H1 (cell line): ENCODE measurements around the gene USP54. TPM values are rescaled to one million over a fixed set of nuclear protein-coding genes. Genes with fewer than 3 reads are reported as not detected.

ENCODE experiments used
- CBX5 ChIP-seq: fragments of 300-800, 300-1000 bp; sonication (generic); IDR thresholded peaks from 2 replicates; pipeline ENCODE4 v1.7.1; 2016; ENCODE audit warnings: antibody characterized with exemption, low read length, low read depth
- CBX8 ChIP-seq: fragments of 300-800, 300-1000 bp; sonication (generic); IDR thresholded peaks from 2 replicates; pipeline ENCODE4 v1.7.1; 2016; ENCODE audit warnings: low read depth, low read length, borderline replicate concordance
- CHD2 ChIP-seq: IDR thresholded peaks from 2 replicates; pipeline ENCODE4 v1.6.1; 2012; ENCODE audit warnings: low read length, improper control_type of control experiment
- CHD7 ChIP-seq: fragments of 300-600 bp; sonication (generic); IDR thresholded peaks from 2 replicates; pipeline ENCODE4 v1.7.1; 2012; ENCODE audit warnings: low read length, moderate library complexity, mild to moderate bottlenecking, inconsistent platforms; ENCODE audit not compliant: insufficient replicate concordance
- JUND ChIP-seq: IDR thresholded peaks from 2 replicates; pipeline ENCODE4 v1.6.1; 2011; ENCODE audit warnings: mild to moderate bottlenecking, improper control_type of control experiment, low read length
- KDM4A ChIP-seq: IDR thresholded peaks from one replicate; pipeline ENCODE4 v1.7.1; 2012; ENCODE audit warnings: low read depth, mild to moderate bottlenecking, moderate library complexity, low read length, inconsistent platforms; ENCODE audit not compliant: severe bottlenecking
- PHF8 ChIP-seq: fragments of 200-600 bp; sonication (generic); conservative IDR thresholded peaks from 2 replicates; pipeline ENCODE4 v1.7.1; 2012; ENCODE audit warnings: low read depth, mild to moderate bottlenecking, inconsistent platforms, low read length, moderate library complexity
- RXRA ChIP-seq: IDR thresholded peaks from 2 replicates; pipeline ENCODE4 v1.6.1; 2011; ENCODE audit warnings: low read depth, mild to moderate bottlenecking, low read length, moderate library complexity; ENCODE audit not compliant: insufficient read depth
- polyA plus RNA-seq, 7 experiments: library from polyadenylated mRNA; depleted of rRNA in 3 of 7; stranded (reverse) in 5 of 7; unstranded in 2 of 7; fragments of >200 nt in 5 of 7; fragments of 200-250 nt in 2 of 7; gene quantifications; 1 replicate in 5 of 7; 2 replicates in 1 of 7; 4 replicates in 1 of 7; pipeline versions ENCODE4 v1.2.1 to v1.2.3, GENCODE V29; 2011 to 2013; ENCODE audit warnings: missing spikeins in 2 of 7, mixed read lengths in 2 of 7
- total RNA-seq: library from RNA; stranded (reverse); fragmentation: NEBNext Ultra II Directional; extraction: Animal tissue kit (Norgen Biotek cat#: 25700); gene quantifications from 2 replicates; pipeline ENCODE4 v1.2.1, GENCODE V29; 2021
- TF ChIP-seq, protein P1 (sequence below), 3 experiments: IDR thresholded peaks; 1 replicate in 2 of 3; 2 replicates in 1 of 3; pipeline versions ENCODE4 v1.5.1 to v1.6.1; 2011; ENCODE audit warnings: low read length in 3 of 3, mild to moderate bottlenecking in 3 of 3, inconsistent platforms in 2 of 3, low read depth in 1 of 3, moderate library complexity in 1 of 3; ENCODE audit not compliant: insufficient read depth in 1 of 3; ENCODE audit errors: control extremely low read depth in 1 of 3

Gene USP54
- total and polyA plus RNA-seq, 2 of the 8 experiments (the other 6 are each of a cell fraction or from before 2014, with no cell fraction given), result 46.2 to 65.6 TPM

- TF ChIP-seq CHD7 (no peak), CBX8 (no peak), CBX5 (no peak), RXRA (no peak), KDM4A (no peak), CHD2 (no peak), JUND (no peak), PHF8 (no peak)
- TF ChIP-seq, protein P1, sequence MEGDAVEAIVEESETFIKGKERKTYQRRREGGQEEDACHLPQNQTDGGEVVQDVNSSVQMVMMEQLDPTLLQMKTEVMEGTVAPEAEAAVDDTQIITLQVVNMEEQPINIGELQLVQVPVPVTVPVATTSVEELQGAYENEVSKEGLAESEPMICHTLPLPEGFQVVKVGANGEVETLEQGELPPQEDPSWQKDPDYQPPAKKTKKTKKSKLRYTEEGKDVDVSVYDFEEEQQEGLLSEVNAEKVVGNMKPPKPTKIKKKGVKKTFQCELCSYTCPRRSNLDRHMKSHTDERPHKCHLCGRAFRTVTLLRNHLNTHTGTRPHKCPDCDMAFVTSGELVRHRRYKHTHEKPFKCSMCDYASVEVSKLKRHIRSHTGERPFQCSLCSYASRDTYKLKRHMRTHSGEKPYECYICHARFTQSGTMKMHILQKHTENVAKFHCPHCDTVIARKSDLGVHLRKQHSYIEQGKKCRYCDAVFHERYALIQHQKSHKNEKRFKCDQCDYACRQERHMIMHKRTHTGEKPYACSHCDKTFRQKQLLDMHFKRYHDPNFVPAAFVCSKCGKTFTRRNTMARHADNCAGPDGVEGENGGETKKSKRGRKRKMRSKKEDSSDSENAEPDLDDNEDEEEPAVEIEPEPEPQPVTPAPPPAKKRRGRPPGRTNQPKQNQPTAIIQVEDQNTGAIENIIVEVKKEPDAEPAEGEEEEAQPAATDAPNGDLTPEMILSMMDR (IDR thresholded peaks at IDR 0.05; ENCODE audit: control extremely low read depth in 1 of 3, insufficient read depth in 1 of 3, low read depth in 1 of 3, low read length in 3 of 3), result no peak
These were observed 130.2 kb downstream of the USP54 start (continued) for GRCh38 chr10:73460897-73461296.
